ENCODE results near the gene NAGK.
"Not testable (repeated sequence)": the region's sequence is repeated elsewhere in the genome, so short reads cannot be mapped to it uniquely, and the experiment has no call there.

Gene NAGK

DNA sequence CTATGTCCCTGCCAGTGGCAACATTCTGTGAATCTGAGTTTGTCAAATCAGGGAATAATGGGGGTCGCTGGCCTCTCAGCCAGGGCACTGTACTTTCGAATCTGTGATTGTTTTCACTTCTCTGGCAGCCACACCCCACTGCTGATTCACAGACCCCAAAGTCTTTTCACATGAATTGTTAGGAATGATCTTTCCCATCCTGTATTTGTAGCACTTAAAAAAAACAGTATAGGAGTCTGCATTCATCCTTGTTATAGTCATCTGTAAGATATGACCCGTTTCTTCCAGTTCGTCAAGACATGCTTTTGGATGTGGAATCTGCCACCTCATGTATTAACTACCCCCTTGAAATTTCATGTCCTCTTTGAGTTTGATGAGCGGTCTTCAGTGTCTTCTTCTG is 928 bp downstream of the NAGK start:
- DNase-seq (ENCODE audit: low read depth), result no peak

DNA sequence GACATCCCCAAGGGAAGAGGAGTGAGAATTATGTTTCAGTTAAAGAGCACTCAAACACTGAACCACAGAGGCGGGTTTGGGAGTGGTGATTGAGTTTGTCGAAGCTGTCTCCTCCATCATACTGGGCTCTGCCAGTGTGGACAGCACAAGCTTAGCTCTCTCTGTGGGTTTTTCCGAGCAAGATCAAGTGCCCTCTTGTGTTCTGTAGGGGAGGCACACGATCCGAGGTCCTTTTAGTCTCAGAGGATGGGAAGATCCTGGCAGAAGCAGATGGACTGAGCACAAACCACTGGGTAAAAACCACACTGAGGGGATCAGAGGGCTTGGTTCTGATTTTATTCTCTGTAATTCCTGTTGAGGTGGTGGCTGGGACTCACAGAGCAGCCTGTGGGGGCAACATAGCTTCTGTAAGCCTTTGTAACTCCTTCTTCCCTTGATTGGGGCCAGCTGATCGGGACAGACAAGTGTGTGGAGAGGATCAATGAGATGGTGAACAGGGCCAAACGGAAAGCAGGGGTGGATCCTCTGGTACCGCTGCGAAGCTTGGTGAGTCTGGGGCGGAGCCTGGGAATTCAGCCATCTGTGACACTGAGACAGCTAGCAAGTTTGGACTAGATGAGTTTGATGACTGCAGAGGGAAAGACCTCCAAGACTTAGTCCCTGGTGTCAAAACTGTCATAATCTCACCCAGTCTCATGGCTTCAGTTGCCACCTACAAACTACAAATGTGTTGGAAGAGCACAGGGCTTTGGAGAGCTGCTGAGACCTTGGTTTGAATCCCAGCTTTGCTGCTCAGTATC is 2.0 kb downstream of the NAGK start:
- no peak for DNase-seq (ENCODE audit: low read depth)

DNA sequence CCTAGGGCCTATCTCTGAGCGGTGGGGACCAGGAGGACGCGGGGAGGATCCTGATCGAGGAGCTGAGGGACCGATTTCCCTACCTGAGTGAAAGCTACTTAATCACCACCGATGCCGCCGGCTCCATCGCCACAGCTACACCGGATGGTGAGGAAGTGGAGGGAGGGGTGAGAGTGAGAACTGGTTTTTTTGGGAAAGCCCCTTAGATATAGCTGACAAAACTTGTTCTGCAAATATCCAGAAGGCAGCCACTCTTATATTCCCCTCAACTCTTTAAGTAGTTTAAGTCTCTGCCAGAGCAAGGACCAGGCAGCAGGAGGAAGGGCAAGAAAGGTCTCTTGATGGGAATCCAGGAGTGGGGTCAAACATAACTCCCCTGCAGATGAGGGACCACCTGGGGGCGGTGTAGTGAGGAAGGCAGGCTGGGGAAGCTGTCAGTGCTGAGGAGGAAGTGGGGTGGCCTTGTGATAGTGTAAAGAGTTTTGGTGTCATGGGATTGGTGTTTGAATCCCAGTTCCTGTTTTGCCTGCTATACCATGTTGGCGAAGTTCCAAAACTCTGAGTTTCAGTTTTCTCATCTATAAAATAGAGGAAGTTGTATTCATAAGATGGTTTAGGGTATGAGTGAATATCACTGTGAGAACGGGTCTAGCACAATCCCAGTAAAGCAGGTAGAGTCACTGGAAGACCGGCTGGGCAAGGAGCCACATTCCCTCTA is 3.4 kb downstream of the NAGK start:
- no peak for DNase-seq (ENCODE audit: low read depth)

DNA sequence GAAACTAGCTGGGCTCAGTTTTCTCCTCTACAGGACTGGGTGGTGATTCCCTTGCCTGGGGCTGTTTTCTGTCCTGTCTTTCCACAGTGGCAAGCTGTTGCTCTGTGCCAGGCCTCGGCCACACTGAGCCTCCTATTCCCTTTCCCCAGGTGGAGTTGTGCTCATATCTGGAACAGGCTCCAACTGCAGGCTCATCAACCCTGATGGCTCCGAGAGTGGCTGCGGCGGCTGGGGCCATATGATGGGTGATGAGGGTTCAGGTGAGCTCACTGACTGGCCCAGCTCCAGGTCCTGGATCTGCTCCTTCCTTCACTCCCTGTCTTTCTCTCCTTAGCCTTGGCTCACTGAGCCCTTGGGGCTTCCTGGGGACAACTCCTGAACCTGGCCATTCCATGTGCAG is 4.0 kb downstream of the NAGK start:
- no peak for DNase-seq (ENCODE audit: low read depth)

DNA sequence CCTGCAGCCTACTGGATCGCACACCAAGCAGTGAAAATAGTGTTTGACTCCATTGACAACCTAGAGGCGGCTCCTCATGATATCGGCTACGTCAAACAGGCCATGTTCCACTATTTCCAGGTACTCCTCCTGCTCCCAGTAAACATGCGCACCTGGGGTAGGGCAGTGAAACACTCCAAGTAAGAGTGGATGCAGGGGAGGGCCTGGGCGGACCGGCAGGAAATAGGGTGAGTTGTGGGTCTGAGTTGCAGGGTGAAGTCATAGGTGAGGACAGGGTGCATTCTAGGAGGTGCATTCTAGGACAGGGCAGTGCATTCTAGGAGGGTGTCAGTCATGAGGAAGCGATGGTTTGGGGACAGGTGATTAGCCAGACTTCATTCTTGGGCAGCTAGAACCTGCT is 5.0 kb downstream of the NAGK start:
- DNase-seq (ENCODE audit: low read depth), result no peak

DNA sequence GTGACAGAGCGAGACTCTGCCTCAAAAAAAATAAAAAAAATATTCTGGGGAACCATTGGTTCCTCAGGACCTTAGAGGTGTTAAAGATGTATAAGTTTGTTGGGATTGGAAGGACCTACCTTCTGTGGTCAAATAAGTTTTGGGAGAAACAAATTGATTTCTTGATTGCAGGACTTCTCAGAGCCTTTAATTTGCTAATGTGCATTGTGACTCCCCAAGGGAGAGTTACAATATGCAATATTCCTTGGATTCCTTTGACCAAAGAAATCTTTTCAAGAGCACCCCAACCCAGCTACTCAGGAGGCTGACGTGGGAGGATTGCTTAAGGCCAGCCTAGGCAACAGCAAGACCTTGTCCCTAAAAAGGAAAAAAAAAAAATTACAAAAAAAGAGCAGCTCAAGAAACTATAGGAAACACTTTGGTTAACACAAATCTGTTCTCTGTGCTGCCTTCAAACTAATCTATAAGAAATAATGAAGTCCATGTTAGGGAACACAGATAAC is 6.5 kb downstream of the NAGK start:
- DNase-seq (ENCODE audit: low read depth), result no peak

DNA sequence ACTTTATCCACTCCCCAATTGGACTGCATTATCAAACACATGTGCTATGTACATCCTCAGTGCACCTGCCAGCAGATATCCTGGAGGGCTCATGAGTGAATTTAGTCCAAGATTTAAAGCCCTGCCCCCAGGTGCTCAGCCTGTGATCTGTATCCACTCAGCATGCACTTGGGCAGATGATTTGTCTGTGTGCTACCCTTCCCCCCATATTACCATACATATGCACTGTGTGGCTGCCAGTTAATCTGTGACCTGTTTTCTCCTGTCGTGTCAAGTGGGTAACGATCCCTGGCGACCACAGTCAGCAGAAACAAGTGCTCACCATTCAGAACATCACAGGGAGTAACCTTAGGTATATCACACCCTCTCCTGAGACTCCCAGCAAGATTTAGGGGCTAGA is 10.2 kb downstream of the NAGK start:
- DNase-seq (ENCODE audit: low read depth), result no peak

DNA sequence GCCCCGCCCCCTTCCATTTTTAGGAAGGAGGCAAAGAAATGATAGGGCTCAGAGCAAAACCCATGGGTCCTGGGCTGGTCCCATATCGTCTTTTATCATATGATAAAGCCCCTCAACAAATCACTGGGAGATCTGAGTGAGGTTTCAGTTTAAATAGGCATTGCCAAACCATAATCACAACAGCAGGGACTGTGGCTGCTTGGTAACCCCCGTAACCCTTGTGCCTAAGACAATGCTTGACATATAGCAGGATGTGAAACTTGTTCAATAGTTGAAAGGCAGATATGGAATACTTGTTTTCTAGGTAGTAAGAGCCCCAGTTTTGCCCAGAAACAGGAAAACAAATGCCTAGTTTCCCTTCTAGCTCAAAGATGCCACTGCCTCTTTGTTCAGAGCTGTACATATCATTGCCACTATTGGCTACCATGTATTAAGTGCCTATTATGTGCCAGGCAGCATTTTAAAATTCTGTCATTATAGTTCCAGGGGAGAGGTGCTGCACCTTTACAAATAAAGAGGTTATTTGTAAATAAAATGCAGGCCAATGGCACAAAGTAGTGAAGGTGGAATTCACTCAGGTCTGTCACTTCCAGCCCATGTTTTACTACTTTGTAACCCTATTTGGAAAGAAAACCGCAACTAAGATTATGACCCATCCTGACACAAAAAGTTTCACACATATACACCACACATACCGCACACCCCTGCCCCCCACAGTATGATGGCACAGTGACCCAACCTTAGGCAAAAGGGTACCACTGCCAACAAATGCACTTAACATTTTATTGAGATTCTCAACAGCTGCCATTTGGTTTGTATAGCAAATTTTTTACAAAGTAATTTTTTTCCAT is 14.2 kb downstream of the NAGK start:
- DNase-seq (ENCODE audit: low read depth), result peak; percentile 43

DNA sequence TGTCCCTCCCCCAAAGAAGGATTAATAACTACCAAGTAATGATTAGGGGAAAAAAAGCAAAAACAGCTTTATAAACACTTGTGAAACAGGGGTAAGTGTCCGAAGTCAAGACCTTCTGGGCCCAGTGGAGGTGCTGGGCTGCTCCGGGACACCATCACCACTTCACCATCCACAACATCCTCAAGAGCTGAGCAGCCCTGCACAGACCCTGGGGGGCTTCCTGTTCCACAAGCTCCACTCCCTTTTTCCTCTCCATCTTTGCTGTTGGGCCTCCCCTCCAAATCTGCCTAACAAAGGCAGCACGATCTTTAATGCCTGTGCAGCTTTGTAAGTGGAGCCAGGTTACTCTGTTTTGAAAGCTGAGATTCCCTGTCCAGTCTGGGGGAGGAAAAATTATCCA is 14.8 kb downstream of the NAGK start:
- not testable (repeated sequence) for DNase-seq (ENCODE audit: low read depth)

DNA sequence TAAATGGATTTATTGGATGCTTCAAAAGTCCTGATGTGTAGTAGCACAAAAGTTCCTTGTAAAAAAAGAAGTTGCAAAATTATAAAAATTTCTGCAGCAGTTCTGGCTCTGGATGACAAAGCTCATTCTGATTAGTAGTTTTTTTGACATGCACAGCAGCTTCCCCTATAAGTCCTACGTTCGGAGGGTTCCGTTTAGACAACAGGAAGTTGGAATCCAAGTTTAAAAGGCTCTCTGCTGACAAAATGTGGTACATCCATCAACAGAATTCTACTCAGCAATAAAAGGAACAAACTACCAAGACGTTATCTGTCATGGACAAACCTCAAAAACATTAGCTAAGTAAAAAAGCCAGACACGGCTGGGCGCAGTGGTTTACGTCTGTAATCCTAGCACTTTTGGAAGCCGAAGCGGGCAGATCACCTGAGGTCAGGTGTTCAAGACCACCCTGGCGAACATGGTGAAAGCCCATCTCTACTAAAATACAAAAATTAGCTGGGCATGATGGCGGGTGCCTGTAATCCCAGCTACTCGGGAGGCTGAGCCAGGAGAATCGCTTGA is 15.4 kb downstream of the NAGK start:
- DNase-seq (ENCODE audit: low read depth), result not testable (repeated sequence)

DNA sequence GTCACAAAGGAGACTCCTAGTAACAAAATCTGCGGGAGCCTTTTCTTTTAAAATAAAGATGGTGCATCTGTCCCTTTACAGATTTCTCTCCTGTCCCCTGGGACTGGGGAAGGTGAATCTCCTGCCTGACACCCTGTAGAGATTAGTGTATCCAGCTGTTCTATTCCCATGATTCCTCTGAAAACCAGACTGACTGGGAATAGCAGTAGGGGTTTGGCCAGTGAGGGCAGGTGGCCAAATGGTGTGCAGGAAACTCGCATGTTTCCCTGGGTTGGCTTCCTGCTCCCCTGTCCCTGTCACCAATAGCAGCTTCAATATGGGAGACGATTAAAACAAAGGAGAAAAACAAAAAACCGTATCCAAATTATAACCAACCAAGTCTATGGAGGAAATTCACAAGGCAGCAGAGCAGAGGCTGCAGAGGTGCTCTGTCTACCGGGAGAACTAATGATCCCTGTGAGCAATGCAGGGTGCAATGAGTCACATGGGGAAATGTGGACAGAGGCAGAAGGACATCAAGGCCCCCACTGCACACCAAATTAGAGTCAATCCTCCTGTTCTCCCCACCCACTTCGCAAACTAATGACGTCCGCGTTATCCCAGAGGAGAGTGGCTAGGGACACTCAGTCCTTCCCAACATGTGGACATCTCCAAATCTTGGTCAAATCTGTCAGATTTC is 17.0 kb downstream of the NAGK start:
- not testable (repeated sequence) for DNase-seq (ENCODE audit: low read depth)

DNA sequence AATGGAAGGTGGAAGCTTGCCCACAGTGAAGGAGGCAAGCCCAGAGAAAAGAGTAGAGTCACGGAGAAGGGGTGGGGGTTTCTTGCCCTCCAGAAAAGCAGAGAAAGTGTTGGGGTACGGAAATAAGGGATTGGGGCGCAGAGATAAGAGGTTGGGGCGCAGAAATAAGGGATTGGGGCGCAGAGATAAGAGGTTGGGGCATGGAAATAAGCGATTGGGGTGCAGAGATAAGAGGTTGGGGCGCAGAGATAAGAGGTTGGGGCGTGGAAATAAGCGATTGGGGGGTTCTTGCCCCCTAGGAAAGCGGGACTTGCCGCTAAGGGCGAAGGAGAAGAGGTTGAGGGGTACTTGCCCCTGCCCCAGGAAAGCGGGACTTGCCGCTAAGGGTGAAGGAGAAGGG is 21.0 kb downstream of the NAGK start:
- DNase-seq (ENCODE audit: low read depth), result not testable (repeated sequence)

DNA sequence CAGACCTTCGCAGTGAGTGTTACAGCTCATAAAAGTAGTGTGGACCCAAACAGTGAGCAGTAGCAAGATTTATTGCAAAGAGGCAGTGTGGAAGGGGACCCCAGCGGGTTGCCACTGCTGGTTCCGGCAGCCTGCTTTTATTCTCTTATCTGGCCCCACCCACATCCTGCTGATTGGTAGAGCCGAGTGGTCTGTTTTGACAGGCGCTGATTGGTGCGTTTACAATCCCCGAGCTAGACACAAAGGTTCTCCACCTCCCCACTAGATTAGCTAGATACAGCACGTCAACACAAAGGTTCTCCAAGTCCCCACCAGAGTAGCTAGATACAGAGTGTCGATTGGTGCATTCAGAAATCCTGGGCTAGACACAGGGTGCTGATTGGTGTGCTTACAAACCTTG is 23.4 kb downstream of the NAGK start:
- not testable (repeated sequence) for DNase-seq (ENCODE audit: low read depth)

DNA sequence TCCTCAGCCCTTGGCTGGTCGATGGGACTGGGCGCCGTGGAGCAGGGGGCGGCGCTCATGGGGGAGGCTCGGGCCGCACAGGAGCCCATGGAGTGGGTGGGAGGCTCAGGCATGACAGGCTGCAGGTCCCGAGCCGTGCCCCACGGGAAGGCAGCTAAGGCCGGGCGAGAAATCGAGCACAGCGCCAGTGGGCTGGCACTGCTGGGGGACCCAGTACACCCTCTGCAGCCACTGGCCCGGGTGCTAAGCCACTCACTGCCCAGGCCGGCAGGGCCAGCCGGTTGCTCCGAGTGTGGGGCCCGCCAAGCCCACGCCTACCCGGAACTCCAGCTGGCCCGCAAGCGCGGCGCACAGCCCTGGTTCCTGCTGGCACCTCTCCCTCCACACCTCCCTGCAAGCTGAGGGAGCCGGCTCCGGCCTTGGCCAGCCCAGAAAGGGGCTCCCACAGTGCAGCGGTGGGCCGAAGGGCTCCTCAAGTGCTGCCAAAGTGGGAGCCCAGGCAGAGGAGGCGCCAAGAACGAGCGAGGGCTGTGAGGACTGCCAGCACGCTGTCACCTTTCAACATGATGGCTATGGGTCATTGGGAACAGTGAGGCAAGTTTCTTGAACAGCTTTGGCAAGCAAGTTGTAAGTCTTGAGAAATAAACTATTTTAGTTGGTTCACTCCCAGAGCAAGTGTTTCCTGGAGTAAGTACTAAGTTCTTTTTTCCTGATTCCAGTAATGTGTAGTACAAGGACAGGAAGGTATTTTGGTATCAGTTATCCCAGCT is 24.2 kb downstream of the NAGK start:
- DNase-seq (ENCODE audit: low read depth), result not testable (repeated sequence)

DNA sequence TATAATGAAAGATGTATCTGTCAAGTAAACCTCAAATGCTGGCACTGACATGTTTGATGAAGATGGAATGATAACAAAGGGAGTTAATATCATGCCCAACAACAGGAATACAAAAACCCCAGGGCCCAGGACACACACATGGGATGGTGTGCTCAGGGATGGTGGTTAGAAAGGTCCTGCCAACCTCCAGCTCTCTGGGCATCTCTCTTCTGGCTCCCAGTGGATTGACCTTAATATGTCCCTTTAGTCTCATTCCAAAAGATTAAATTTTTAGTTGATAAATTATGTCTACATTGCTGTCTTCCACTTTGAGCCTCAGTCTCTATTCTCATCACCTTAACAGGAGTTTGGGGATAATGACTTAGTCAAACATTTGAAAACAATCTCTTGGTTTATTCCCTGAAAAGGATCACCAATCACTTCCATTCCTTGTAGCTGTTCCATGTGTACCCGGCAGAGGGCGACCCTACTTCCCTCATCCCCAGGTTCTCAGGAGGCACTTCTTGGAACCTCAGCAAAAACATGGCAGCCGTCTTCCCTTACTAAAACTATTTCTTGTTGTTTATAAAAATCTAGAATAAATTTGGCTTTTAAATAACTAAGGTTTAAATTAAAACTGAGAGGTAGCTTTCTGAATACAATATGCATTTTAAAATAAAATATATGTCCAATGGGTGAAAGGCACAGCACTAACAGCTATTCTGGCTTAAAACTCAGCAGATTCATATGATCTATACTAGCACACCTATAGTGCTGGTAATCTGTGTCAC is 31.9 kb downstream of the NAGK start:
- peak; percentile 6 for DNase-seq (ENCODE audit: low read depth)

DNA sequence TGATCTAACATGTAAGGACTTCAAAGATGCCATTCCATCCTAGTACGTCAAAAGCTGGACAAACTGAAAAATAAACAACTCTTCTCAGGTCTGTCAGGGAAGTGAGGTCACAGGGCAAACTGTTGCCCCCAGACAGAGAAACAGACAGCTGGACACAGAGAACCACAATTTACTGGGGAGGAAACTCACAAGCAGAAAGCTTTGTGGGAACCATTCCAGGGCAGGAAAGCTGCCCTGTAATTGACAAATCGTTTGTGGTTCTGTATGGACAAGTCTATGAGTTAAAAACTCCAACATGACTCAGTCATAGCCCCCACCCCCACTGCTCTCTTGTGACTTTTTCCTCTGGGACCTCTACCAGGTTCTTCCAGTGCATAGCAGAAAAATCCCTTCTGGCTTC is 33.2 kb downstream of the NAGK start:
- DNase-seq (ENCODE audit: low read depth), result no peak

DNA sequence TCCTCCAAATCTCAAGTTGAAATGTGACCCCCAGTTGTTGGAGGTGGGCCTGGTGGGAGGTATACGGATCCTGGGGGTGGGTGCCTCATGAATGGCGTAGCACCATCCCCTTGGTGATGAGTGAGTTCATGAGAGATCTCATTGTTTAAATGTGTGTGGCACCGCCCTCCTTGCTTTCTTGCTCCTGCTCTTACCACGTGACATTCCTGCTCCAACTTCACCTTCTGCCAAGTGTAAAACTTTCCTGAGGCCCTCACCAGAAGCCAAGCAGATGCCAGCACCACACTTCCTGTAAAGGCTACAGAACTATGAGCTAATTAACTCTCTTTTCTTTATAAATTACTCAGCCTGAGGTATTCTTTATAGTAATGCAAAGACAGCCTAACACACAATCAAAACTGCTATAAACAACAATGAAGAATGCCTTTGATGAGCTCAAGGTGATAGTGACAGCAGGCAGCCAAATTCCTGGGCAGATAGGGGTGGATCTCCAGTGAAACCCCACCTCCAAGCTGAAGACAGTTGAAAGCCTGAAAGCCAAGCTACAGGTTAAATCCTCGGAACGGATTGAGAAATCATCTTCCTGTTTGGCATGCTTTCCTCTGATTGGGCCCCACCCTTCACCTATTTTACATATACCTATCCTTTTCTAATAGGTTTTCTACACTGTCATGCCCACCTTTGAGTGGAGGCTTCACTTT is 34.7 kb downstream of the NAGK start:
- no peak for DNase-seq (ENCODE audit: low read depth)

DNA sequence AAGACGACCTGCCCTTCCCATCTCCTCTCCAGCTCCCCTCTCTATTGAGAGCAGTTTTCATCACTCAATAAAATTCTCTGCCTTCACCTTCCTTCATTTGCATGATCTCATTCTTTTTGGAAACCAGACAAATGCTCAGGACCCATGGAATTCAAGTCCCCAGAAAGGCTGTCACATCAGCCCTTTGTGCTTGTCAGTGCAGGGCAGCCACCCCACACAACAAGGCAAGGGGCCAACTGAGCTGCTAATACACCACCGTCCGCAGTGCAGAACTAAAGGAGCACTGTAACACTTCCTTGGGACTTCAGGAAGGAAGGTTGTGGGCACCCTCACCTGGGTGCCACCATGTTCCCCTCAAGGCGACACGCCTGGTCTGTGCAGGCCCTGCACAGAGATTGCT is 35.4 kb downstream of the NAGK start:
- no peak for DNase-seq (ENCODE audit: low read depth)

DNA sequence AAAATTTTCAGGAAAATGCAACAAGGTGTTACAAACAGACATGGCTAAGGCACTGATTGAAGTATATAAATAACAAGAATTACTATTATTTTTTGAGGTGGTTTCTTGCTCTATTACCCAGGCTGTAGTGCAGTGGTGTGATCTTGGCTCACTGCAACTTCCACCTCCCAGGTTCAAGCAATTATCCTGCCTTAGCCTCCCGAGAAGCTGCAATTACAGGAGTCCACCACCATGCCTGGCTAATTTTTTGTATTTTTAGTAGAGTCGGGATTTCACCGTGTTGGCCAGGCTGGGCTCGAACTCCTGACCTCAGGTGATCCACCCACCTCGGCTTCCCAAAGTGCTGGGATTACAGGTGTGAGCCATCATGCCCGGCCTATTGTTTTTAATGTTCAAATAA is 38.0 kb downstream of the NAGK start:
- not testable (repeated sequence) for DNase-seq (ENCODE audit: low read depth)
